OCI-LY7 (cell line): ENCODE data around the gene POLR2M.

ENCODE experiments used
- CTCF ChIP-seq: fragments of 200-600 bp; sonication (generic); conservative IDR thresholded peaks from 2 replicates; pipeline ENCODE4 v1.5.1; 2014; ENCODE audit warnings: mild to moderate bottlenecking, antibody characterized with exemption, low read length, moderate library complexity, mixed read lengths
- EZH2phosphoT487 ChIP-seq: fragments of 200-600 bp; sonication (generic); IDR thresholded peaks from 2 replicates; pipeline ENCODE4 v1.6.1; 2018; ENCODE audit warnings: low read depth, borderline replicate concordance, mild to moderate bottlenecking, mixed run types, antibody characterized with exemption, low read length, moderate library complexity, mixed read lengths

- TF ChIP-seq CTCF, result no peak
- no peak for TF ChIP-seq EZH2phosphoT487
Observed at GRCh38 chr15:57727031-57727430, 20.5 kb downstream of the POLR2M start.
